GM19025 (cell line): Measurements from ENCODE around the gene PEX5L.
"Not testable (repeated sequence)": the region's sequence is repeated elsewhere in the genome, so short reads cannot be mapped to it uniquely, and the experiment has no call there.

Source experiments
- ATAC-seq: cut with Tn5 transposase; IDR thresholded peaks from one replicate; pipeline ENCODE4 v1.9.1; 2021; ENCODE audit warnings: mild to moderate bottlenecking, low read depth, moderate library complexity; ENCODE audit not compliant: unreplicated experiment

PEX5L gene

GRCh38 chr3:180017846-180018245 lies 18.9 kb downstream of the PEX5L start:
- no peak for ATAC-seq

GRCh38 chr3:180011927-180012326 lies 24.8 kb downstream of the PEX5L start:
- no peak for ATAC-seq

- ATAC-seq, result not testable (repeated sequence)
These were observed 28.4 kb downstream of the PEX5L start for GRCh38 chr3:180008318-180008717.

- ATAC-seq, result no peak
These were observed 32.2 kb downstream of the PEX5L start for GRCh38 chr3:180004542-180004941.

GRCh38 chr3:180002006-180002405 lies 34.7 kb downstream of the PEX5L start:
- no peak for ATAC-seq

GRCh38 chr3:180000500-180000899 lies 36.2 kb downstream of the PEX5L start:
- ATAC-seq, result no peak

GRCh38 chr3:179995406-179995805 lies 41.3 kb downstream of the PEX5L start:
- ATAC-seq, result no peak

GRCh38 chr3:179991883-179992282 lies 44.9 kb downstream of the PEX5L start:
- no peak for ATAC-seq

- no peak for ATAC-seq
These were observed 45.6 kb downstream of the PEX5L start for GRCh38 chr3:179991104-179991503.

- ATAC-seq, result no peak
These were observed 55.1 kb downstream of the PEX5L start for GRCh38 chr3:179981646-179982045.

GRCh38 chr3:179977356-179977755 lies 59.4 kb downstream of the PEX5L start:
- no peak for ATAC-seq

GRCh38 chr3:179973931-179974361 lies 62.8 kb downstream of the PEX5L start:
- peak; percentile 58 for ATAC-seq

- ATAC-seq, result no peak
These were observed 63.8 kb downstream of the PEX5L start for GRCh38 chr3:179972881-179973423.

- ATAC-seq, result no peak
These were observed 65.5 kb downstream of the PEX5L start for GRCh38 chr3:179971280-179971679.

- no peak for ATAC-seq
These were observed 66.0 kb downstream of the PEX5L start for GRCh38 chr3:179970746-179971145.

GRCh38 chr3:179969525-179969924 lies 67.2 kb downstream of the PEX5L start:
- no peak for ATAC-seq

GRCh38 chr3:179967622-179968021 lies 69.1 kb downstream of the PEX5L start:
- ATAC-seq, result peak; percentile 88

- ATAC-seq, result no peak
These were observed 71.8 kb downstream of the PEX5L start for GRCh38 chr3:179964890-179965289.

- no peak for ATAC-seq
These were observed 73.9 kb downstream of the PEX5L start for GRCh38 chr3:179962629-179963387.

- peak; percentile 40 for ATAC-seq
These were observed 75.0 kb downstream of the PEX5L start for GRCh38 chr3:179961703-179962078.

GRCh38 chr3:179961071-179961702 lies 75.5 kb downstream of the PEX5L start:
- peak; percentile 25 for ATAC-seq

GRCh38 chr3:179958759-179959158 lies 78.0 kb downstream of the PEX5L start:
- ATAC-seq, result no peak
